Ovary (tissue), 3 donors: ENCODE measurements around the gene HNRNPUL1.

Experiments used
- CTCF ChIP-seq, 3 donors: fragments of 450-650 bp in 2 of 3; fragments of 200-600 bp in 1 of 3; IDR thresholded peaks; one replicate each; pipeline versions ENCODE4 v1.5.1 to v1.8.0; 2016 to 2022; ENCODE audit warnings: antibody characterized with exemption in 3 of 3, mild to moderate bottlenecking in 1 of 3
- EP300 ChIP-seq: sonication (generic); formaldehyde crosslinking; IDR thresholded peaks from one replicate; pipeline ENCODE4 v1.6.1; 2017; ENCODE audit warnings: antibody characterized with exemption
- donor health status: DM: no; HTN: no; CAD: no.

GRCh38 chr19:41220811-41221210, 43.4 kb upstream of the HNRNPUL1 start:
- TF ChIP-seq EP300: no peak
- TF ChIP-seq CTCF (IDR thresholded peaks at IDR 0.05): no peak
